Ascending aorta (tissue), 2 donors: ENCODE data around the gene PTPRB. TPM values are rescaled to one million over a fixed set of nuclear protein-coding genes. Genes with fewer than 3 reads are reported as not detected.

Experiments used
- DNase-seq, 2 donors: peaks; one replicate each; pipeline ENCODE4 v3.0.0-alpha.2; 2019; ENCODE audit warnings: low spot score in 2 of 2
- H3K27ac ChIP-seq, 2 donors: fragments of 200-600 bp; sonication (generic); one replicate each; pipeline ENCODE4 v1.5.1; 2016 to 2017; ENCODE audit warnings: mild to moderate bottlenecking in 1 of 2
- H3K27me3 ChIP-seq: fragments of 200-600 bp; sonication (generic); one replicate; pipeline ENCODE4 v1.5.1; 2017
- H3K36me3 ChIP-seq, 2 donors: fragments of 200-600 bp; sonication (generic); one replicate each; pipeline ENCODE4 v1.5.1; 2016
- H3K4me1 ChIP-seq, 2 donors: fragments of 200-600 bp; sonication (generic); one replicate each; pipeline ENCODE4 v1.5.1; 2016 to 2017; ENCODE audit warnings: mild to moderate bottlenecking in 1 of 2
- H3K4me3 ChIP-seq, 2 donors: fragments of 200-600 bp; sonication (generic); one replicate each; pipeline ENCODE4 v1.5.1; 2016 to 2017; ENCODE audit warnings: mild to moderate bottlenecking in 1 of 2
- H3K9me3 ChIP-seq, 2 donors: fragments of 200-600 bp; sonication (generic); one replicate each; pipeline ENCODE4 v1.5.1; 2016
- intact Hi-C: fragments of 100-400 bp; cut with DNase I; formaldehyde crosslinking; loops from one replicate; pipeline ENCODE4 v1.15.1; 2023
- total RNA-seq: library from RNA; depleted of rRNA; stranded (reverse); fragments of >200 nt; gene quantifications from one replicate; pipeline ENCODE4 v1.1.0, GENCODE V29; 2016
- TF ChIP-seq, protein P1 (sequence below), 3 experiments: fragments of 200-600 bp in 2 of 3; fragments of 450-650 bp in 1 of 3; sonication (generic) in 2 of 3; IDR thresholded peaks; one replicate each; pipeline ENCODE4 v1.5.1; 2016 to 2019; ENCODE audit warnings: antibody characterized with exemption in 3 of 3, mild to moderate bottlenecking in 1 of 3, moderate library complexity in 1 of 3

Gene PTPRB
- total RNA-seq, 1 donor from 2014 or later = 49.5 TPM

GRCh38 chr12:70607107-70607506 lies 30.1 kb downstream of the PTPRB start:
- Histone ChIP-seq H3K36me3 (no peaks in the 10 kb centered on the region), H3K4me1 (no peaks in the 10 kb centered on the region), H3K27ac (no peak overlapping the region), H3K9me3 (no peaks in the 10 kb centered on the region), H3K4me3 (peak overlapping the region in 1 of 2 donors; percentile 7), H3K27me3 (no peaks in the 10 kb centered on the region)
- TF ChIP-seq, protein P1, sequence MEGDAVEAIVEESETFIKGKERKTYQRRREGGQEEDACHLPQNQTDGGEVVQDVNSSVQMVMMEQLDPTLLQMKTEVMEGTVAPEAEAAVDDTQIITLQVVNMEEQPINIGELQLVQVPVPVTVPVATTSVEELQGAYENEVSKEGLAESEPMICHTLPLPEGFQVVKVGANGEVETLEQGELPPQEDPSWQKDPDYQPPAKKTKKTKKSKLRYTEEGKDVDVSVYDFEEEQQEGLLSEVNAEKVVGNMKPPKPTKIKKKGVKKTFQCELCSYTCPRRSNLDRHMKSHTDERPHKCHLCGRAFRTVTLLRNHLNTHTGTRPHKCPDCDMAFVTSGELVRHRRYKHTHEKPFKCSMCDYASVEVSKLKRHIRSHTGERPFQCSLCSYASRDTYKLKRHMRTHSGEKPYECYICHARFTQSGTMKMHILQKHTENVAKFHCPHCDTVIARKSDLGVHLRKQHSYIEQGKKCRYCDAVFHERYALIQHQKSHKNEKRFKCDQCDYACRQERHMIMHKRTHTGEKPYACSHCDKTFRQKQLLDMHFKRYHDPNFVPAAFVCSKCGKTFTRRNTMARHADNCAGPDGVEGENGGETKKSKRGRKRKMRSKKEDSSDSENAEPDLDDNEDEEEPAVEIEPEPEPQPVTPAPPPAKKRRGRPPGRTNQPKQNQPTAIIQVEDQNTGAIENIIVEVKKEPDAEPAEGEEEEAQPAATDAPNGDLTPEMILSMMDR (IDR thresholded peaks at IDR 0.05) = no peak
- DNase-seq = no peak
- intact Hi-C loops = no loop called here

GRCh38 chr12:70605976-70606375 lies 31.3 kb downstream of the PTPRB start:
- Histone ChIP-seq H3K4me3 (no peak overlapping the region), H3K36me3 (no peaks in the 10 kb centered on the region), H3K9me3 (no peaks in the 10 kb centered on the region), H3K27me3 (no peaks in the 10 kb centered on the region), H3K27ac (no peak overlapping the region), H3K4me1 (no peaks in the 10 kb centered on the region)
- no peak for DNase-seq
- TF ChIP-seq, protein P1 (IDR thresholded peaks at IDR 0.05) = no peak
- intact Hi-C loops = no loop called here

DNA sequence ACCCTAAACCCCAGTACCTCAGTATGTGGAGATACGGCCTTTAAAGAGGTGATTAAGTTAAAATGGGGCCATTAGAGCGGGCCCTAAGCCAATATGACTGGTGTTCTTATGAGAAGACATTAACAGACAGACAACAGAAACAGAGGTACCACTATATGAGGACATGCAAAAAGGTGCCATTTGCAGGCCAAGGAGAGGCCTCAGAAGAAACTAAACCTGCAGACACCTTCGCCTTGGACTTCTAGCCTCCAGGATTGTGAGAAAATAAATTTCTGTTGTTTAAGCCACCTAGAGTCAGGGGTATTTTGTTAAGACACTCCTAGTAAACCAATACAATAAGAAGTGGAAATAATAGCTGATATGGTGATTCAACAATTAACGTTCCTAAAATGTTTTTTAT lies 32.6 kb downstream of the PTPRB start:
- intact Hi-C loops = no loop called here
- DNase-seq = no peak
- H3K27ac ChIP-seq = no peak overlapping the region
- no peaks in the 10 kb centered on the region for H3K27me3 ChIP-seq
- no peaks in the 10 kb centered on the region for H3K9me3 ChIP-seq
- H3K4me1 ChIP-seq = no peaks in the 10 kb centered on the region
- no peak overlapping the region for H3K4me3 ChIP-seq
- TF ChIP-seq, protein P1 (IDR thresholded peaks at IDR 0.05) = no peak
- H3K36me3 ChIP-seq = no peaks in the 10 kb centered on the region

DNA sequence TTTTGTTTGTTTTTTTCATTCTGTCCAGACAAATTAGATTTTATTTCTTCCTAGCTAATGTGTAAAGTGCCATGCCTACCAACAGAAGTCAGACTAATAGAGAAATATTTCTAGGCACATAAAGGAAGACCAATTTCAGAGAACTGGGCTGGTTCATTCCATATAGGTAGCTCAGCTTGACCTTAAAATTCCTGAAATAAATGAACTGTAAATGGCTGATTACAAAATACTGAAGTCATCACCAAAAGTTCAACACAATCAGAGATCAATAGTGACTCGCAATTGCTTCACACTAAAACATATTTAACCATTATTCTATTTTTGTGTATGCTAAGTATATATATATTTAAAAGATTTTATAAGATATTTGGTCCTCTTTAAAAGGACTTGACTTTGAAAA lies 34.2 kb downstream of the PTPRB start:
- H3K9me3 ChIP-seq = no peaks in the 10 kb centered on the region
- H3K27ac ChIP-seq = no peak overlapping the region
- TF ChIP-seq, protein P1 (IDR thresholded peaks at IDR 0.05) = no peak
- no peaks in the 10 kb centered on the region for H3K36me3 ChIP-seq
- no peaks in the 10 kb centered on the region for H3K4me1 ChIP-seq
- intact Hi-C loops = no loop called here
- no peak for DNase-seq
- H3K4me3 ChIP-seq = no peak overlapping the region
- H3K27me3 ChIP-seq = no peaks in the 10 kb centered on the region

GRCh38 chr12:70598467-70599193 lies 38.6 kb downstream of the PTPRB start:
- Histone ChIP-seq H3K27ac (no peak overlapping the region), H3K36me3 (no peaks in the 10 kb centered on the region), H3K9me3 (no peaks in the 10 kb centered on the region), H3K27me3 (no peaks in the 10 kb centered on the region), H3K4me1 (no peaks in the 10 kb centered on the region), H3K4me3 (no peak overlapping the region)
- intact Hi-C loops = no loop called here
- DNase-seq = no peak
- TF ChIP-seq, protein P1 (IDR thresholded peaks at IDR 0.05) = no peak
